Measurements from ENCODE around the gene PDE11A. TPM values are rescaled to one million over a fixed set of nuclear protein-coding genes. Genes with fewer than 3 reads are reported as not detected.

PDE11A gene
- total RNA-seq, 2 donors from 2014 or later, result 1.5 to 1.9 TPM

DNA sequence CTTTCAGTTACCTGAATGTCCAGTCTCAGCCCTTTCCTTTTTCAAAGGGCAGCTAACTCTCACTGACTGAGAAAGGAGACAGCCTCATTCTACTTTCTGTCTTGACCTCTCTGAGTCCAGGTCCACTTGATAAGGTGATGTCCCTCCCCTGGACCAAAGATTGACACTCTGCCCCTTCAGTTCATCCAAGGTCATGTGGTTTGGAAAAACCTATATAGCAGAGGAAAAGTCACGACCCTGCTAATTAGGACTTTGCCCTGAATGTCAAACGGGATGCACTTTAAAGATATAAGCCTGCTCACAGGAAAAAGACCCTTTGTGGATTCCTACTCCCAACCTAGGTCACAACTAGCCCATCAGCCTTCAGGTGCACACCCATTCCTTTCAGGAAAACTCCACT lies 471.7 kb downstream of the PDE11A start:
- no peak overlapping the region for H3K27ac ChIP-seq (ENCODE audit: low read depth, low read length)
- TF ChIP-seq CTCF (conservative IDR thresholded peaks at IDR 0.05), result no peak
- peaks cover 7% of the 10 kb centered on the region for H3K9me3 ChIP-seq (ENCODE audit: control insufficient read depth, low read length)
- Mint-ChIP-seq H3K27me3 (ENCODE audit: insufficient read depth) (no peaks in the 10 kb centered on the region), H3K9me3 (peaks cover 11% of the 10 kb centered on the region), H3K36me3 (ENCODE audit: low read depth) (no peaks in the 10 kb centered on the region), H3K4me1 (peaks cover 17% of the 10 kb centered on the region), H3K4me3 (no peak overlapping the region), H3K27ac (no peak overlapping the region)
- no peak for DNase-seq
- no peaks in the 10 kb centered on the region for H3K36me3 ChIP-seq (ENCODE audit: control insufficient read depth, insufficient read depth, low read length)
- no peak overlapping the region for H3K4me3 ChIP-seq (ENCODE audit: low read length)
- no peak overlapping the region for H3K9ac ChIP-seq (ENCODE audit: extremely low read depth, low read length, poor library complexity, severe bottlenecking)
- WGBS, 2 experiments (ENCODE audit: insufficient coverage in 1 of 2, insufficient read length in 1 of 2), result 87 to 100% methylated on average over 2 of the region's 2 CpGs
- peaks cover 7% of the 10 kb centered on the region for H3K4me1 ChIP-seq (ENCODE audit: control insufficient read depth, insufficient read depth, low read length)
- H3K27me3 ChIP-seq (ENCODE audit: control insufficient read depth, insufficient read depth, low read length, poor library complexity, severe bottlenecking), result no peaks in the 10 kb centered on the region

DNA sequence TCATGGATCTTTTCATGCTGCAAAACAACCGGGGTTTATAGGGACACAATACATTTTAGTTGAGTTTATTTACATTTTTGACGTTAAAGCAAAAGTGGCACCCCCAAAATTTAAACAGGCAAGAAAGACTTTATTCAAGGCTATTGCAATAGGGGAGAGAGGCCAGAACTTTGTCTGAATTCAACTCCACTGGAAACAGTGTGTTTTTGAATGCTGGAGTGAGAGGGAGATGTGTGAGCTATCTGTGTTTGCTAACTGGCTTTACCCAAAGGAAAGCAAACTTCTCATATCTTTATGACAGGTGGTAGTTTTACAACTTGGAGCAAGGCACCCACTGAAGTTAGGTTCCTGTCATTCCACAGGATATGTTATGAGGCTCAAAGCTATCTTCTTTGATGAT lies 472.6 kb downstream of the PDE11A start:
- no peaks in the 10 kb centered on the region for H3K36me3 Mint-ChIP-seq (ENCODE audit: low read depth)
- no peak overlapping the region for H3K4me3 Mint-ChIP-seq
- no peak overlapping the region for H3K27ac Mint-ChIP-seq
- Histone ChIP-seq H3K9ac (ENCODE audit: extremely low read depth, low read length, poor library complexity, severe bottlenecking) (no peak overlapping the region), H3K4me1 (ENCODE audit: control insufficient read depth, insufficient read depth, low read length) (peaks cover 7% of the 10 kb centered on the region), H3K27ac (ENCODE audit: low read depth, low read length) (no peak overlapping the region), H3K9me3 (ENCODE audit: control insufficient read depth, low read length) (peaks cover 7% of the 10 kb centered on the region), H3K36me3 (ENCODE audit: control insufficient read depth, insufficient read depth, low read length) (no peaks in the 10 kb centered on the region), H3K4me3 (ENCODE audit: low read length) (peak overlapping the region; percentile 13), H3K27me3 (ENCODE audit: control insufficient read depth, insufficient read depth, low read length, poor library complexity, severe bottlenecking) (no peaks in the 10 kb centered on the region)
- DNase-seq, result no peak
- peaks cover 17% of the 10 kb centered on the region for H3K4me1 Mint-ChIP-seq
- H3K27me3 Mint-ChIP-seq (ENCODE audit: insufficient read depth), result no peaks in the 10 kb centered on the region
- H3K9me3 Mint-ChIP-seq, result peaks cover 11% of the 10 kb centered on the region
- TF ChIP-seq CTCF (conservative IDR thresholded peaks at IDR 0.05), result no peak
- WGBS, 2 experiments (ENCODE audit: insufficient coverage in 1 of 2, insufficient read length in 1 of 2), result 95 to 100% methylated on average over 1 to 2 of the region's 2 CpGs

DNA sequence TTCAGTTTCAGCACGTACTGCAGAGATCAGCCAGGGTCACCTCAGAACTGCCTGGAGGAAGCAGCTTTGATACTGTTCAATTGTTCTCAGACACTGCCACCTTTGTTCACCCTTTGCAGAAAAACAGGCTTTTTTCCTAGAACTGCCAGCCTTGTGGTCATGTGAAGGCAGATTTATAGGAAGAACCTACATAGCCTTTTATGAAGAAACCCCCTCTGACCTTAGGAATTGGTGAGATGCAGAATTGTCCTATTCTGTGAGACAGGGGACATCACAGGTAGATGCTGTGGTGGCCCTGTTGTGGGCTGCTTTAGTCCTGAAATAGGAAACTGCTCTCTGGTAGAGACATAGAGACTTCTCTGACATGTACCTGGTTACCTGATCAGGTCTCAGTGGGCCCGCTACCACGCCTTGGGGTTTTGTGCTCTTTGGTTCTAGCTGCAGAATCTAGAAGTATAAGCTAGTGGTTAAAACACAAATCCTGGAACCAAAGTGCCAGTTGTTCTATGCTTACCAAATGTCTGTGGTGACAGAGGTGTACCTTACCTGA lies 473.4 kb downstream of the PDE11A start:
- Histone ChIP-seq H3K9me3 (ENCODE audit: control insufficient read depth, low read length) (peaks cover 7% of the 10 kb centered on the region), H3K4me3 (ENCODE audit: low read length) (no peak overlapping the region), H3K27me3 (ENCODE audit: control insufficient read depth, insufficient read depth, low read length, poor library complexity, severe bottlenecking) (no peaks in the 10 kb centered on the region), H3K9ac (ENCODE audit: extremely low read depth, low read length, poor library complexity, severe bottlenecking) (no peak overlapping the region), H3K36me3 (ENCODE audit: control insufficient read depth, insufficient read depth, low read length) (no peaks in the 10 kb centered on the region), H3K27ac (ENCODE audit: low read depth, low read length) (no peak overlapping the region), H3K4me1 (ENCODE audit: control insufficient read depth, insufficient read depth, low read length) (peaks cover 5% of the 10 kb centered on the region)
- TF ChIP-seq CTCF (conservative IDR thresholded peaks at IDR 0.05), result no peak
- H3K27me3 Mint-ChIP-seq (ENCODE audit: insufficient read depth), result no peaks in the 10 kb centered on the region
- H3K27ac Mint-ChIP-seq, result no peak overlapping the region
- no peaks in the 10 kb centered on the region for H3K36me3 Mint-ChIP-seq (ENCODE audit: low read depth)
- peaks cover 15% of the 10 kb centered on the region for H3K4me1 Mint-ChIP-seq
- peak; percentile 36 for DNase-seq
- H3K9me3 Mint-ChIP-seq, result peaks cover 11% of the 10 kb centered on the region
- 77 to 91% methylated on average over 1 to 3 of the region's 3 CpGs for WGBS, 2 experiments (ENCODE audit: insufficient coverage in 1 of 2, insufficient read length in 1 of 2)
- no peak overlapping the region for H3K4me3 Mint-ChIP-seq
